ENCODE data around the gene EIF3D. TPM values are rescaled to one million over a fixed set of nuclear protein-coding genes. Genes with fewer than 3 reads are reported as not detected.
A peak's percentile ranks its signal among the peaks of the same experiment; 100 is the strongest.

EIF3D gene
- total RNA-seq, 1 donor from 2014 or later, result 67.1 TPM

GRCh38 chr22:36471341-36471821, 57.6 kb downstream of the EIF3D start:
- DNase-seq (ENCODE audit: missing footprints) (peak; percentile 32), ATAC-seq (no peak)
- intact Hi-C loops (cut with DNase I), result loop anchor here (5.0 kb wide), 1 partner anchor 54 kb away; no protein-coding TSS in a partner anchor

GRCh38 chr22:36470994-36471331, 58.0 kb downstream of the EIF3D start:
- intact Hi-C loops (cut with DNase I), result loop anchor here (1.0 to 5.0 kb wide), 2 partner anchors 54 to 170 kb away; no protein-coding TSS in a partner anchor
- DNase-seq (ENCODE audit: missing footprints) (peak; percentile 8), ATAC-seq (no peak)

- ATAC-seq, result peak; percentile 77
- intact Hi-C loops (cut with DNase I), result loop anchor here (1.0 to 5.0 kb wide), 2 partner anchors 53 to 169 kb away; no protein-coding TSS in a partner anchor
Measured at GRCh38 chr22:36470162-36470993, 58.6 kb downstream of the EIF3D start.

GRCh38 chr22:36469094-36469710, 59.8 kb downstream of the EIF3D start:
- intact Hi-C loops (cut with DNase I), result loop anchor here (5.0 kb wide), 1 partner anchor 147 kb away; no protein-coding TSS in a partner anchor
- ATAC-seq, result peak; percentile 15
- DNase-seq (ENCODE audit: missing footprints), result peak; percentile 48

More at GRCh38 chr22:36470162-36470993, 58.6 kb downstream of the EIF3D start:
- peak; percentile 82 for DNase-seq (ENCODE audit: missing footprints)

- no peak for ATAC-seq
- intact Hi-C loops (cut with DNase I), result loop anchor here (2.0 to 5.0 kb wide), 2 partner anchors 81 to 146 kb away; partner anchors contain the start of gene MYH9
- DNase-seq (ENCODE audit: missing footprints), result no peak
Measured at GRCh38 chr22:36467946-36468345, 61.0 kb downstream of the EIF3D start.

GRCh38 chr22:36467042-36467810, 61.7 kb downstream of the EIF3D start:
- ATAC-seq (peak; percentile 45), DNase-seq (ENCODE audit: missing footprints) (peak; percentile 87)
- intact Hi-C loops (cut with DNase I), result loop anchor here (2.0 to 5.0 kb wide), 2 partner anchors 80 to 145 kb away; partner anchors contain the start of gene MYH9

GRCh38 chr22:36466258-36466657, 62.7 kb downstream of the EIF3D start:
- ATAC-seq (no peak), DNase-seq (ENCODE audit: missing footprints) (no peak)
- intact Hi-C loops (cut with DNase I), result loop anchor here (2.0 to 5.0 kb wide), 2 partner anchors 79 to 144 kb away; partner anchors contain the start of gene MYH9

GRCh38 chr22:36465232-36466021, 63.5 kb downstream of the EIF3D start:
- DNase-seq (ENCODE audit: missing footprints), result no peak
- ATAC-seq, result peak; percentile 51
- intact Hi-C loops (cut with DNase I), result loop anchor here (2.0 to 5.0 kb wide), 2 partner anchors 79 to 143 kb away; partner anchors contain the start of gene MYH9

GRCh38 chr22:36464715-36465231, 64.2 kb downstream of the EIF3D start:
- DNase-seq (ENCODE audit: missing footprints), result no peak
- no peak for ATAC-seq
- intact Hi-C loops (cut with DNase I), result loop anchor here (5.0 kb wide), 1 partner anchor 142 kb away; no protein-coding TSS in a partner anchor

- intact Hi-C loops (cut with DNase I), result no loop called here
- no peak for ATAC-seq
- no peak for DNase-seq (ENCODE audit: missing footprints)
Measured at GRCh38 chr22:36463783-36464184, 65.2 kb downstream of the EIF3D start.

GRCh38 chr22:36461665-36462649, 67.0 kb downstream of the EIF3D start:
- ATAC-seq (peak; percentile 18), DNase-seq (ENCODE audit: missing footprints) (no peak)
- intact Hi-C loops (cut with DNase I), result no loop called here

Other genes with a start within 250 kb of the EIF3D start
- 180 TPM for gene MYH9, start 141.2 kb downstream of the EIF3D start, total RNA-seq
- gene TXN2, start 47.5 kb downstream of the EIF3D start, total RNA-seq, result 127 TPM
- gene FOXRED2, start 22.1 kb downstream of the EIF3D start, total RNA-seq, result 11.3 TPM
- not detected for gene CACNG2, start 174.6 kb upstream of the EIF3D start, total RNA-seq
- gene IFT27, start 247.0 kb upstream of the EIF3D start, total RNA-seq, result 28.3 TPM